ENCODE data around the gene SRMS. TPM values are rescaled to one million over a fixed set of nuclear protein-coding genes. Genes with fewer than 3 reads are reported as not detected.
A peak's percentile ranks its signal among the peaks of the same experiment; 100 is the strongest.
"Not testable (repeated sequence)": the region's sequence is repeated elsewhere in the genome, so short reads cannot be mapped to it uniquely, and the experiment has no call there.

SRMS gene
- total RNA-seq, 1 experiment from 2014 or later: 0.22 TPM

DNA sequence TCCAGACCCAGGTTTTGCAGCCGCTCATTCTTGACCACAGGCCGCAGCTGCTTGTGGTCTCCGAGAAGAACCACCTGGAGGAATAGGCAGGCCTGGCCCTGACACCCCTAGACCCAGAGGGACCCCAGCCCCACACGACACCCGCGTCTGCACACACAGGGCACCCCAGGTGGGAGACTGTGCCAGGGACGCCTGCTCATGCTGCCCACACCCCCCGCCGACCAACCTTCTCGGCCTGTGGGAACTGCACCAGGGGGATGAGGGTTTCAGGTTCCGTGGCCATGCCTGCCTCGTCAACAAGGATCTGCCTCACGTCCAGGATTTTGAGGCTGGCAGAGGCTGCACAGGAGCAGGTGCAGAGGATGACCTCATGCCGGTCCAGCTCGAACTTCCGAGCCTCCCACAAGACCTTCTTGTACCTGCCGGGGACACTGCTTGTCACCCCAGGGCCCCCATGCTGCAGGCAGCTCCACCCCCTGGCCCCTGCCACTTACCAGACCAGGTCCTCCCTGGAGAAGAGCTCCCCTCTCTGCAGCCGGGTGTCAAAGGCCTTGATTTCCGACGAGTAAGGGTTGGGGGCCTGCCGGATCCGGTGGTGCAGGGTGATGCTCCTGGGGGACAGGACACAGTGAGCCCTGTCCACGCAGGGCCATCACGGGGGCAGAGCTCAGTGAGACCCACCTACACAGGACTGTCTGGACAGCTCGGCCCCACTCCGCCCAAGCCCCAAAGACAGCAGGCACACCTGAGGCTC is 13.5 kb upstream of the SRMS start:
- TF ChIP-seq, protein P1, sequence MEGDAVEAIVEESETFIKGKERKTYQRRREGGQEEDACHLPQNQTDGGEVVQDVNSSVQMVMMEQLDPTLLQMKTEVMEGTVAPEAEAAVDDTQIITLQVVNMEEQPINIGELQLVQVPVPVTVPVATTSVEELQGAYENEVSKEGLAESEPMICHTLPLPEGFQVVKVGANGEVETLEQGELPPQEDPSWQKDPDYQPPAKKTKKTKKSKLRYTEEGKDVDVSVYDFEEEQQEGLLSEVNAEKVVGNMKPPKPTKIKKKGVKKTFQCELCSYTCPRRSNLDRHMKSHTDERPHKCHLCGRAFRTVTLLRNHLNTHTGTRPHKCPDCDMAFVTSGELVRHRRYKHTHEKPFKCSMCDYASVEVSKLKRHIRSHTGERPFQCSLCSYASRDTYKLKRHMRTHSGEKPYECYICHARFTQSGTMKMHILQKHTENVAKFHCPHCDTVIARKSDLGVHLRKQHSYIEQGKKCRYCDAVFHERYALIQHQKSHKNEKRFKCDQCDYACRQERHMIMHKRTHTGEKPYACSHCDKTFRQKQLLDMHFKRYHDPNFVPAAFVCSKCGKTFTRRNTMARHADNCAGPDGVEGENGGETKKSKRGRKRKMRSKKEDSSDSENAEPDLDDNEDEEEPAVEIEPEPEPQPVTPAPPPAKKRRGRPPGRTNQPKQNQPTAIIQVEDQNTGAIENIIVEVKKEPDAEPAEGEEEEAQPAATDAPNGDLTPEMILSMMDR (conservative IDR thresholded peaks at IDR 0.05; ENCODE audit: low read depth, low read length): no peak
- TF ChIP-seq EZH2 (IDR thresholded peaks at IDR 0.05; ENCODE audit: low read length, unreplicated experiment) (no peak), EZH2phosphoT487 (IDR thresholded peaks at IDR 0.05; ENCODE audit: borderline replicate concordance, low read length) (no peak)
- no peaks in the 10 kb centered on the region for H3K27me3 ChIP-seq (ENCODE audit: low read length)
- DNase-seq (no peak), ATAC-seq (no peak)
- TSS peak; percentile 28 for BruUV-seq (replicated peaks)
- no peak overlapping the region for H2AFZ ChIP-seq (ENCODE audit: low read length)
- CTCF ChIA-PET: no interaction called here
- no peak overlapping the region for H3K4me2 ChIP-seq (ENCODE audit: low read length)
- intact Hi-C loops (cut with micrococcal nuclease): no loop called here
- H3K9me3 ChIP-seq (ENCODE audit: low read length): no peaks in the 10 kb centered on the region
- H4K20me1 ChIP-seq (ENCODE audit: low read length): no peaks in the 10 kb centered on the region
- H3K79me2 ChIP-seq (ENCODE audit: low read length): no peaks in the 10 kb centered on the region
- no peak overlapping the region for H3K27ac ChIP-seq (ENCODE audit: low read length)
- H3K9ac ChIP-seq (ENCODE audit: low read length): no peak overlapping the region
- H3K4me1 ChIP-seq (ENCODE audit: insufficient read depth, low read length): no peaks in the 10 kb centered on the region
- H3K36me3 ChIP-seq (ENCODE audit: low read depth, low read length): peaks cover 4% of the 10 kb centered on the region; the same call in 1 of the 2 replicates
- no peaks in the 10 kb centered on the region for H3F3A ChIP-seq (ENCODE audit: low read length, unreplicated experiment)
- no peaks in the 10 kb centered on the region for H3K9me2 ChIP-seq (replicated peaks; ENCODE audit: low read length)
- POLR2A ChIA-PET (ENCODE audit: unreplicated experiment): no interaction called here
- H3K4me3 ChIP-seq (ENCODE audit: low read length): no peak overlapping the region

GRCh38 chr20:63560333-63560805 is 12.8 kb upstream of the SRMS start:
- no peaks in the 10 kb centered on the region for H3K9me3 ChIP-seq (ENCODE audit: low read length)
- intact Hi-C loops (cut with micrococcal nuclease): no loop called here
- no peak overlapping the region for H3K27ac ChIP-seq (ENCODE audit: low read length)
- no peaks in the 10 kb centered on the region for H3F3A ChIP-seq (ENCODE audit: low read length, unreplicated experiment)
- no peak overlapping the region for H3K9ac ChIP-seq (ENCODE audit: low read length)
- no peak for ATAC-seq
- no peak for DNase-seq
- ChIA-PET POLR2A (ENCODE audit: unreplicated experiment) (no interaction called here), CTCF (no interaction called here)
- BruUV-seq (replicated peaks): no TSS peak
- TF ChIP-seq, protein P1 (conservative IDR thresholded peaks at IDR 0.05; ENCODE audit: low read depth, low read length): no peak
- TF ChIP-seq EZH2 (IDR thresholded peaks at IDR 0.05; ENCODE audit: low read length, unreplicated experiment): no peak
- no peak for TF ChIP-seq EZH2phosphoT487 (IDR thresholded peaks at IDR 0.05; ENCODE audit: borderline replicate concordance, low read length)
- H3K79me2 ChIP-seq (ENCODE audit: low read length): no peaks in the 10 kb centered on the region
- no peaks in the 10 kb centered on the region for H4K20me1 ChIP-seq (ENCODE audit: low read length)
- H3K27me3 ChIP-seq (ENCODE audit: low read length): no peaks in the 10 kb centered on the region
- H3K9me2 ChIP-seq (replicated peaks; ENCODE audit: low read length): no peaks in the 10 kb centered on the region
- H2AFZ ChIP-seq (ENCODE audit: low read length): no peak overlapping the region
- H3K4me1 ChIP-seq (ENCODE audit: insufficient read depth, low read length): no peaks in the 10 kb centered on the region
- no peak overlapping the region for H3K4me3 ChIP-seq (ENCODE audit: low read length)
- no peak overlapping the region for H3K4me2 ChIP-seq (ENCODE audit: low read length)
- H3K36me3 ChIP-seq (ENCODE audit: low read depth, low read length): peaks cover 4% of the 10 kb centered on the region; the same call in 1 of the 2 replicates

DNA sequence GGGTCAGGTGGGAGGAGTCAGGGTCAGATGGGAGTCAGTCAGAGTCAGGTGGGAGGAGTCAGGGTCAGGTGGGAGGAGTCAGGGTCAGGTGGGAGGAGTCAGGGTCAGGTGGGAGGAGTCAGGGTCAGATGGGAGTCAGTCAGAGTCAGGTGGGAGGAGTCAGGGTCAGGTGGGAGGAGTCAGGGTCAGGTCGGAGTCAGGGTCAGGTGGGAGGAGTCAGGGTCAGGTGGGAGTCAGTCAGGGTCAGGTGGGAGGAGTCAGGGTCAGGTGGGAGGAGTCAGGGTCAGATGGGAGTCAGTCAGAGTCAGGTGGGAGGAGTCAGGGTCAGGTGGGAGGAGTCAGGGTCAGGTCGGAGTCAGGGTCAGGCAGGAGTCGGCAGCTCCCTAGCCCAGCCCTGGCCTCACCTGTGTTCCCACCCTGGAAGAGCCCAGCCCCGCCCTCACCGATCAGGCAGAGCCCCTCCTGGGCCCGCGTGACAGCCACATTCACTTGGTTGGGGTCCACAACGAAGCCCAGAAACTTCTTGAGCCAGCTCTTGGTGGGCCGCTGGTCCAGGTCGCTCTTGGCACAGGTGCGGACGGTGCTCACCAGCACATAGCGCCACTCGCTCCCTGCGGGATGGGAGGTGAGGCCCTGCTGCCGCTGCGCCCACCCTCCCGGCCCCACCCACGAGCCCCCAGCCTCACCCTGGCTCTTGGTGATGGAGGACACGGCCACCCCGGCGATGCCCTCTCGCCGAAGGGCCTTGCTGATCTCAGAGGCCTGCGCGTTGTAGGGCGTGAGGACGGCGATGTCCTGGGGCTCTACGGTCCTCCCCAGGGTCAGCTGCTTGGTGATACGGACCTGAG is 12.2 kb upstream of the SRMS start:
- H3K27ac ChIP-seq (ENCODE audit: low read length); H3K27me3 ChIP-seq (ENCODE audit: low read length); ATAC-seq; H4K20me1 ChIP-seq (ENCODE audit: low read length); H3F3A ChIP-seq (ENCODE audit: low read length, unreplicated experiment); POLR2A ChIA-PET (ENCODE audit: unreplicated experiment); intact Hi-C loops (cut with micrococcal nuclease); H3K79me2 ChIP-seq (ENCODE audit: low read length); H2AFZ ChIP-seq (ENCODE audit: low read length); DNase-seq; H3K4me3 ChIP-seq (ENCODE audit: low read length); H3K9ac ChIP-seq (ENCODE audit: low read length); BruUV-seq (replicated peaks); H3K4me2 ChIP-seq (ENCODE audit: low read length); H3K36me3 ChIP-seq (ENCODE audit: low read depth, low read length); H3K9me2 ChIP-seq (replicated peaks; ENCODE audit: low read length); H3K4me1 ChIP-seq (ENCODE audit: insufficient read depth, low read length); H3K9me3 ChIP-seq (ENCODE audit: low read length): not testable (repeated sequence)
- CTCF ChIA-PET: interaction anchor here (0.5 kb wide), 1 partner anchor 22 kb away, joined by 3 read pairs; no protein-coding TSS in a partner anchor

Measured in PC-3 (cell line).